Lower lobe of right lung (tissue), 2 donors: ENCODE results near the gene CENPS. TPM values are rescaled to one million over a fixed set of nuclear protein-coding genes. Genes with fewer than 3 reads are reported as not detected.
"Not testable (repeated sequence)": the region's sequence is repeated elsewhere in the genome, so short reads cannot be mapped to it uniquely, and the experiment has no call there.

Source experiments
- ATAC-seq, 2 donors: fragments of 200-7000 bp; cut with Tn5 transposase; one replicate each; pipeline ENCODE4 v1.9.1; 2020 to 2022; ENCODE audit warnings: mild to moderate bottlenecking in 2 of 2, moderate library complexity in 2 of 2
- DNase-seq: peaks from one replicate; pipeline ENCODE4 v3.0.0-alpha.2; 2020
- H3K27ac ChIP-seq: fragments of 200-600 bp; one replicate; pipeline ENCODE4 v1.8.0; 2022
- H3K27me3 ChIP-seq: fragments of 200-600 bp; one replicate; pipeline ENCODE4 v1.8.0; 2022; ENCODE audit warnings: low read depth
- H3K36me3 ChIP-seq: fragments of 200-600 bp; one replicate; pipeline ENCODE4 v1.8.0; 2022; ENCODE audit warnings: mild to moderate bottlenecking
- H3K4me1 ChIP-seq: fragments of 200-600 bp; one replicate; pipeline ENCODE4 v1.8.0; 2022
- H3K4me3 ChIP-seq: fragments of 200-600 bp; one replicate; pipeline ENCODE4 v1.8.0; 2022; ENCODE audit warnings: mild to moderate bottlenecking
- H3K9me3 ChIP-seq: fragments of 200-600 bp; one replicate; pipeline ENCODE4 v1.8.0; 2022
- CTCF ChIP-seq: fragments of 200-600 bp; IDR thresholded peaks from one replicate; pipeline ENCODE4 v1.8.0; 2022; ENCODE audit warnings: antibody characterized with exemption, mild to moderate bottlenecking
- intact Hi-C: fragments of 100-400 bp; cut with DNase I; formaldehyde crosslinking; loops from one replicate; pipeline ENCODE4 v1.11.0; 2022
- total RNA-seq: library from RNA; stranded (reverse); fragmentation: NEBNext Ultra II Directional; extraction: Animal tissue kit (Norgen Biotek cat#: 25700); gene quantifications from one replicate; pipeline ENCODE4 v1.2.1, GENCODE V29; 2021
- donor health status: DM: no; HTN: yes; CAD: no; lungs with severe emphysema.

Gene CENPS
- total RNA-seq, 1 donor from 2014 or later = 13.4 TPM

- DNase-seq (no peak), ATAC-seq (no peak)
- H3K4me3 ChIP-seq = no peak overlapping the region
- no peaks in the 10 kb centered on the region for H3K4me1 ChIP-seq
- H3K27me3 ChIP-seq = no peaks in the 10 kb centered on the region
- peaks cover 23% of the 10 kb centered on the region for H3K36me3 ChIP-seq
- no peak overlapping the region for H3K27ac ChIP-seq
- H3K9me3 ChIP-seq = no peaks in the 10 kb centered on the region
- intact Hi-C loops = loop anchor here (10.0 kb wide), 1 partner anchor 49 kb away; no protein-coding TSS in a partner anchor
- no peak for TF ChIP-seq CTCF
These were observed 6.2 kb upstream of the CENPS start for GRCh38 chr1:10424034-10424433.

- TF ChIP-seq CTCF = no peak
- H3K4me1 ChIP-seq = peaks cover 3% of the 10 kb centered on the region
- intact Hi-C loops = loop anchor here (10.0 kb wide), 1 partner anchor 50 kb away; no protein-coding TSS in a partner anchor
- H3K27ac ChIP-seq = no peak overlapping the region
- DNase-seq (no peak), ATAC-seq (no peak)
- H3K36me3 ChIP-seq = peaks cover 17% of the 10 kb centered on the region
- H3K4me3 ChIP-seq = no peak overlapping the region
- no peaks in the 10 kb centered on the region for H3K9me3 ChIP-seq
- H3K27me3 ChIP-seq = no peaks in the 10 kb centered on the region
These were observed 5.6 kb upstream of the CENPS start for GRCh38 chr1:10424651-10425050.

- peaks cover 11% of the 10 kb centered on the region for H3K4me1 ChIP-seq
- H3K9me3 ChIP-seq, H3K36me3 ChIP-seq, H3K27me3 ChIP-seq, H3K4me3 ChIP-seq, H3K27ac ChIP-seq, ATAC-seq, DNase-seq: not testable (repeated sequence)
- intact Hi-C loops = loop anchor here (10.0 kb wide), 1 partner anchor 51 kb away; no protein-coding TSS in a partner anchor
These were observed 4.3 kb upstream of the CENPS start for GRCh38 chr1:10425826-10426534.

GRCh38 chr1:10426535-10426848, 3.7 kb upstream of the CENPS start:
- intact Hi-C loops = loop anchor here (10.0 kb wide), 1 partner anchor 52 kb away; no protein-coding TSS in a partner anchor
- peaks cover 16% of the 10 kb centered on the region for H3K4me1 ChIP-seq
- H3K36me3 ChIP-seq = not testable (repeated sequence)

GRCh38 chr1:10428984-10429383, 1.2 kb upstream of the CENPS start:
- Histone ChIP-seq H3K27ac (no peak overlapping the region), H3K27me3 (no peaks in the 10 kb centered on the region), H3K9me3 (no peaks in the 10 kb centered on the region), H3K4me3 (no peak overlapping the region), H3K4me1 (peaks cover 17% of the 10 kb centered on the region), H3K36me3 (no peaks in the 10 kb centered on the region)
- intact Hi-C loops = loop anchor here (10.0 kb wide), 1 partner anchor 54 kb away; no protein-coding TSS in a partner anchor
- DNase-seq (no peak), ATAC-seq (no peak)
- no peak for TF ChIP-seq CTCF

More at GRCh38 chr1:10426535-10426848, 3.7 kb upstream of the CENPS start:
- H3K27me3 ChIP-seq, DNase-seq, H3K9me3 ChIP-seq, H3K4me3 ChIP-seq, ATAC-seq, H3K27ac ChIP-seq: not testable (repeated sequence)

- ATAC-seq (peak; percentile 2 to 5), DNase-seq (no peak)
- H3K27ac ChIP-seq = peak overlapping the region; percentile 70
- intact Hi-C loops = loop anchor here (10.0 kb wide), 1 partner anchor 55 kb away; no protein-coding TSS in a partner anchor
- H3K4me3 ChIP-seq = peak overlapping the region; percentile 87
- H3K9me3 ChIP-seq = no peaks in the 10 kb centered on the region
- H3K36me3 ChIP-seq = no peaks in the 10 kb centered on the region
- H3K4me1 ChIP-seq = peaks cover 17% of the 10 kb centered on the region
- TF ChIP-seq CTCF = no peak
- H3K27me3 ChIP-seq = no peaks in the 10 kb centered on the region
These were observed 391 bp upstream of the CENPS start for GRCh38 chr1:10429868-10430215.
